H1 (cell line): ENCODE data around the gene ZCCHC18. TPM values are rescaled to one million over a fixed set of nuclear protein-coding genes. Genes with fewer than 3 reads are reported as not detected.
"Not testable (repeated sequence)": the region's sequence is repeated elsewhere in the genome, so short reads cannot be mapped to it uniquely, and the experiment has no call there.

Source experiments
- CTCF ChIA-PET: fragments of 300-600 bp; sonication (Branson Sonifier 250); formaldehyde crosslinking; loops from one replicate; lab custom pipeline; 2021; ENCODE audit not compliant: partially characterized antibody; lab: Charles Lee
- POLR2A ChIA-PET: fragments of 300-600 bp; sonication (Branson Sonifier 250); formaldehyde crosslinking; loops from one replicate; lab custom pipeline; 2021; ENCODE audit warnings: inconsistent platforms; ENCODE audit not compliant: partially characterized antibody; lab: Charles Lee
- DNase-seq, 2 experiments: peaks; one replicate each; pipeline versions ENCODE4 v3.0.0 to v3.0.0-alpha.2; 2010 to 2022; ENCODE audit warnings: low spot score in 2 of 2, low read depth in 1 of 2, mixed read lengths in 1 of 2
- FAIRE-seq: peaks from 2 replicates; lab custom pipeline; 2011; peaks lifted over from hg19 to GRCh38; lab: Jason Lieb, UNC
- H2AFZ ChIP-seq: 2 replicates; pipeline ENCODE4 v1.8.1; 2012; ENCODE audit warnings: low read length, inconsistent platforms
- H2AK5ac ChIP-seq: 2 replicates; pipeline ENCODE4 v1.6.1; 2013; ENCODE audit warnings: low read depth, low read length
- H2BK120ac ChIP-seq: replicated peaks from 2 replicates; pipeline ENCODE3; 2013; ENCODE audit warnings: low read depth, low read length, inconsistent platforms
- H2BK12ac ChIP-seq: 2 replicates; pipeline ENCODE4 v1.6.1; 2013; ENCODE audit warnings: low read depth, low read length
- H2BK15ac ChIP-seq: 2 replicates; pipeline ENCODE4 v1.6.1; 2013; ENCODE audit warnings: low read length
- H2BK20ac ChIP-seq: 2 replicates; pipeline ENCODE4 v1.6.1; 2013; ENCODE audit warnings: low read length
- H2BK5ac ChIP-seq: 2 replicates; pipeline ENCODE4 v1.6.1; 2013; ENCODE audit warnings: low read depth, low read length
- H3K14ac ChIP-seq: 2 replicates; pipeline ENCODE4 v1.6.1; 2013; ENCODE audit warnings: inconsistent platforms; ENCODE audit not compliant: insufficient read length
- H3K18ac ChIP-seq: 2 replicates; pipeline ENCODE4 v1.6.1; 2013; ENCODE audit warnings: low read length; ENCODE audit errors: extremely low read depth
- H3K23ac ChIP-seq: 2 replicates; pipeline ENCODE4 v1.6.1; 2013; ENCODE audit warnings: inconsistent platforms; ENCODE audit not compliant: insufficient read length
- H3K23me2 ChIP-seq: 2 replicates; pipeline ENCODE4 v1.6.1; 2013; ENCODE audit warnings: low read depth, low read length
- H3K27ac ChIP-seq: 2 replicates; pipeline ENCODE4 v1.6.1; 2011; ENCODE audit warnings: low read depth, low read length, inconsistent platforms
- H3K27me3 ChIP-seq, 4 experiments: replicated peaks in 1 of 4; 1 replicate in 1 of 4; 2 replicates in 3 of 4; pipeline versions ENCODE4 v1.6.1 to v1.8.1; 2011 to 2013; ENCODE audit warnings: low read length in 3 of 4, mild to moderate bottlenecking in 3 of 4, inconsistent platforms in 2 of 4, mixed read lengths in 2 of 4, moderate library complexity in 1 of 4; ENCODE audit not compliant: control insufficient read depth in 3 of 4, insufficient read depth in 3 of 4; ENCODE audit errors: extremely low read depth in 1 of 4
- H3K36me3 ChIP-seq, 4 experiments: 2 replicates each; pipeline versions ENCODE4 v1.6.1 to v1.8.1; 2011 to 2013; ENCODE audit warnings: mild to moderate bottlenecking in 4 of 4, low read length in 3 of 4, moderate library complexity in 2 of 4, control low read depth in 1 of 4, inconsistent platforms in 1 of 4; ENCODE audit not compliant: insufficient read depth in 4 of 4, control insufficient read depth in 2 of 4
- H3K4ac ChIP-seq: replicated peaks from 2 replicates; pipeline ENCODE3; 2013; ENCODE audit warnings: low read length, low read depth, mixed read lengths, inconsistent platforms; ENCODE audit not compliant: insufficient read length
- H3K4me1 ChIP-seq, 4 experiments: replicated peaks in 1 of 4; 1 replicate in 1 of 4; 2 replicates in 3 of 4; pipeline versions ENCODE4 v1.6.1 to v1.8.1; 2011 to 2013; ENCODE audit warnings: low read length in 3 of 4, inconsistent platforms in 2 of 4, mixed read lengths in 1 of 4; ENCODE audit not compliant: insufficient read depth in 4 of 4, control insufficient read depth in 3 of 4
- H3K4me2 ChIP-seq, 2 experiments: 2 replicates each; pipeline versions ENCODE4 v1.6.1 to v1.8.1; 2011 to 2013; ENCODE audit warnings: low read depth in 2 of 2, low read length in 2 of 2, control low read depth in 1 of 2, inconsistent platforms in 1 of 2, mild to moderate bottlenecking in 1 of 2; ENCODE audit not compliant: insufficient read depth in 1 of 2
- H3K4me3 ChIP-seq, 4 experiments: fragments of 200-600, 300-600 bp in 1 of 4; sonication (generic), shearing (Covaris generic), sonication (Bioruptor Twin) in 1 of 4; 2 replicates each; pipeline versions ENCODE4 v1.5.1 to v1.8.1; 2011 to 2016; ENCODE audit warnings: low read length in 4 of 4, low read depth in 3 of 4, control low read depth in 2 of 4, inconsistent platforms in 2 of 4, mild to moderate bottlenecking in 2 of 4, mixed read lengths in 1 of 4, moderate library complexity in 1 of 4; ENCODE audit not compliant: insufficient read depth in 2 of 4; ENCODE audit errors: extremely low read depth in 1 of 4
- H3K56ac ChIP-seq: replicated peaks from 2 replicates; pipeline ENCODE3; 2013; ENCODE audit warnings: low read depth, mild to moderate bottlenecking, mixed read lengths, low read length, inconsistent platforms; ENCODE audit not compliant: insufficient read length
- H3K79me1 ChIP-seq: 2 replicates; pipeline ENCODE4 v1.6.1; 2013; ENCODE audit warnings: low read depth, low read length, control low read depth
- H3K79me2 ChIP-seq, 2 experiments: 2 replicates each; pipeline versions ENCODE4 v1.6.1 to v1.8.1; 2012 to 2013; ENCODE audit warnings: low read length in 2 of 2, mild to moderate bottlenecking in 2 of 2, inconsistent platforms in 1 of 2; ENCODE audit not compliant: insufficient read depth in 2 of 2, control insufficient read depth in 1 of 2
- H3K9ac ChIP-seq, 4 experiments: replicated peaks in 1 of 4; 1 replicate in 1 of 4; 2 replicates in 3 of 4; pipeline versions ENCODE4 v1.6.1 to v1.8.1; 2011 to 2013; ENCODE audit warnings: low read depth in 3 of 4, low read length in 3 of 4, control low read depth in 2 of 4, mild to moderate bottlenecking in 2 of 4, moderate library complexity in 2 of 4, inconsistent platforms in 1 of 4; ENCODE audit errors: extremely low read depth in 1 of 4
- H3K9me3 ChIP-seq, 2 experiments: 2 replicates each; pipeline versions ENCODE4 v1.6.1 to v1.8.1; 2012 to 2013; ENCODE audit warnings: mild to moderate bottlenecking in 2 of 2, moderate library complexity in 2 of 2, control low read depth in 1 of 2, inconsistent platforms in 1 of 2, low read depth in 1 of 2, low read length in 1 of 2, mixed read lengths in 1 of 2; ENCODE audit not compliant: insufficient read depth in 2 of 2
- H4K20me1 ChIP-seq, 2 experiments: replicated peaks in 1 of 2; 2 replicates each; pipeline versions ENCODE3 to v1.8.1; 2011 to 2013; ENCODE audit warnings: inconsistent platforms in 2 of 2, low read length in 2 of 2, mild to moderate bottlenecking in 1 of 2; ENCODE audit not compliant: insufficient read depth in 2 of 2, control insufficient read depth in 1 of 2
- H4K5ac ChIP-seq: 2 replicates; pipeline ENCODE4 v1.6.1; 2013; ENCODE audit warnings: low read length, low read depth, mixed read lengths, inconsistent platforms; ENCODE audit not compliant: insufficient read length
- H4K8ac ChIP-seq: 2 replicates; pipeline ENCODE4 v1.8.0; 2013; ENCODE audit warnings: mild to moderate bottlenecking, moderate library complexity, low read length, inconsistent platforms; ENCODE audit not compliant: insufficient read depth; ENCODE audit errors: extremely low read depth
- H4K91ac ChIP-seq: replicated peaks from 2 replicates; pipeline ENCODE3; 2013; ENCODE audit warnings: low read length, mixed read lengths, inconsistent platforms; ENCODE audit not compliant: insufficient read length
- ATF2 ChIP-seq: IDR thresholded peaks from 2 replicates; pipeline ENCODE4 v1.6.1; 2012; ENCODE audit warnings: low read length, inconsistent platforms
- BCL11A ChIP-seq, 2 experiments: IDR thresholded peaks; one replicate each; pipeline ENCODE4 v1.6.1; 2011; ENCODE audit warnings: low read depth in 2 of 2, low read length in 2 of 2, mild to moderate bottlenecking in 2 of 2
- CHD1 ChIP-seq: IDR thresholded peaks from 2 replicates; pipeline ENCODE4 v1.6.1; 2012; ENCODE audit warnings: low read depth, low read length, improper control_type of control experiment
- JUN ChIP-seq: IDR thresholded peaks from 2 replicates; pipeline ENCODE4 v1.6.1; 2011; ENCODE audit warnings: low read depth, mild to moderate bottlenecking, improper control_type of control experiment, low read length
- KDM1A ChIP-seq: fragments of 200-600, 300-600 bp; sonication (generic); IDR thresholded peaks from 2 replicates; pipeline ENCODE4 v1.7.1; 2016; ENCODE audit warnings: mild to moderate bottlenecking, low read length, borderline replicate concordance
- POLR2A ChIP-seq, 2 experiments: IDR thresholded peaks; 1 replicate in 1 of 2; 2 replicates in 1 of 2; pipeline ENCODE4 v1.6.1; 2011; ENCODE audit warnings: low read depth in 2 of 2, low read length in 2 of 2, mild to moderate bottlenecking in 2 of 2; ENCODE audit errors: control extremely low read depth in 1 of 2
- RFX5 ChIP-seq: IDR thresholded peaks from 2 replicates; pipeline ENCODE4 v1.6.1; 2011; ENCODE audit warnings: low read depth, low read length, improper control_type of control experiment, borderline replicate concordance
- SP4 ChIP-seq: IDR thresholded peaks from 2 replicates; pipeline ENCODE4 v1.6.1; 2012; ENCODE audit warnings: low read length, inconsistent platforms
- SUZ12 ChIP-seq: fragments of 200-600 bp; sonication (generic); IDR thresholded peaks from 2 replicates; pipeline ENCODE4 v1.6.1; 2012; ENCODE audit warnings: mild to moderate bottlenecking, inconsistent platforms, low read length, moderate library complexity, mixed read lengths
- WGBS, 2 experiments: shearing (Covaris generic) in 1 of 2; methylation state at CpG; one replicate each; pipeline versions ENCODE4 v1.1.6 to v1.1.7; 2013 to 2015; ENCODE audit warnings: low lambda C conversion rate in 2 of 2, mixed read lengths in 2 of 2, inconsistent platforms in 1 of 2, low coverage in 1 of 2, missing lambda C conversion rate in 1 of 2; ENCODE audit not compliant: insufficient replicate concordance in 2 of 2, insufficient coverage in 1 of 2, insufficient read length in 1 of 2; ENCODE audit errors: extremely low coverage in 1 of 2, missing lambda C conversion rate in 1 of 2; 5-methylcytosine and 5-hydroxymethylcytosine counted together
- polyA plus RNA-seq, 7 experiments: library from polyadenylated mRNA; depleted of rRNA in 3 of 7; stranded (reverse) in 5 of 7; unstranded in 2 of 7; fragments of >200 nt in 5 of 7; fragments of 200-250 nt in 2 of 7; gene quantifications; 1 replicate in 5 of 7; 2 replicates in 1 of 7; 4 replicates in 1 of 7; pipeline versions ENCODE4 v1.2.1 to v1.2.3, GENCODE V29; 2011 to 2013; ENCODE audit warnings: missing spikeins in 2 of 7, mixed read lengths in 2 of 7
- total RNA-seq: library from RNA; stranded (reverse); fragmentation: NEBNext Ultra II Directional; extraction: Animal tissue kit (Norgen Biotek cat#: 25700); gene quantifications from 2 replicates; pipeline ENCODE4 v1.2.1, GENCODE V29; 2021

ZCCHC18 gene
- total and polyA plus RNA-seq, 2 of the 8 experiments (the other 6 are each of a cell fraction or from before 2014, with no cell fraction given), result 3.7 to 8.8 TPM

- TF ChIP-seq RFX5 (no peak), BCL11A (IDR thresholded peaks at IDR 0.05; ENCODE audit: low read depth in 2 of 2, low read length in 2 of 2) (no peak), SP4 (no peak), JUN (no peak), POLR2A (IDR thresholded peaks at IDR 0.05; ENCODE audit: control extremely low read depth in 1 of 2, low read depth in 2 of 2, low read length in 2 of 2) (peak; percentile 67 to 71), CHD1 (no peak), KDM1A (no peak), ATF2 (no peak), SUZ12 (no peak)
Observed at GRCh38 chrX:104112326-104112951, at the start of gene ZCCHC18 (continued).

GRCh38 chrX:104062636-104063035, 49.7 kb upstream of the ZCCHC18 start:
- H3K14ac ChIP-seq, H3K79me1 ChIP-seq, H3K9ac ChIP-seq, POLR2A ChIA-PET, H2AK5ac ChIP-seq, H3K4me3 ChIP-seq, H3K27ac ChIP-seq, H2BK120ac ChIP-seq, DNase-seq, H2BK12ac ChIP-seq, H3K9me3 ChIP-seq, H2BK20ac ChIP-seq, H3K4me2 ChIP-seq, H2BK5ac ChIP-seq, FAIRE-seq, H3K4ac ChIP-seq, H3K27me3 ChIP-seq, H3K18ac ChIP-seq, H3K36me3 ChIP-seq, H2BK15ac ChIP-seq, CTCF ChIA-PET, H4K8ac ChIP-seq, H4K5ac ChIP-seq, H4K20me1 ChIP-seq, H3K23me2 ChIP-seq, H3K79me2 ChIP-seq, H3K4me1 ChIP-seq, H4K91ac ChIP-seq, H3K23ac ChIP-seq, H2AFZ ChIP-seq, H3K56ac ChIP-seq: not testable (repeated sequence)
- 87% methylated on average over 5 of the region's 18 CpGs; no CpG with 5 or more reads in 1 of the 2 experiments for WGBS, 2 experiments
